ENCODE measurements around the gene ALX3. TPM values are rescaled to one million over a fixed set of nuclear protein-coding genes. Genes with fewer than 3 reads are reported as not detected.

ALX3 gene
- total RNA-seq, 1 donor from 2014 or later, result not detected

GRCh38 chr1:110050602-110051261 lies 19.7 kb downstream of the ALX3 start:
- H3K27me3 Mint-ChIP-seq (ENCODE audit: low read depth, unreplicated experiment), result no peaks in the 10 kb centered on the region
- Histone ChIP-seq H3K36me3 (ENCODE audit: insufficient read depth, low read length) (peaks cover 43% of the 10 kb centered on the region), H3K27ac (ENCODE audit: low read depth, low read length) (no peak overlapping the region), H3K27me3 (ENCODE audit: insufficient read depth, low read length) (no peaks in the 10 kb centered on the region), H3K79me2 (ENCODE audit: insufficient read depth, low read length) (no peaks in the 10 kb centered on the region), H3K9me3 (ENCODE audit: insufficient read depth, low read depth, low read length) (no peaks in the 10 kb centered on the region), H3K9ac (ENCODE audit: low read length) (no peak overlapping the region), H3K4me3 (ENCODE audit: insufficient read depth, low read depth, low read length) (no peak overlapping the region), H3K4me2 (ENCODE audit: low read length) (no peak overlapping the region), H2AFZ (ENCODE audit: low read depth, low read length) (no peak overlapping the region), H3K4me1 (ENCODE audit: insufficient read depth, low read length) (peaks cover 9% of the 10 kb centered on the region), H4K20me1 (ENCODE audit: insufficient read depth, low read length) (peaks cover 29% of the 10 kb centered on the region)
- no peak for TF ChIP-seq CTCF (IDR thresholded peaks at IDR 0.05; ENCODE audit: insufficient read depth, low read depth, low read length)
- TF ChIP-seq EZH2 (IDR thresholded peaks at IDR 0.05; ENCODE audit: insufficient read depth, low read length), result no peak
- FAIRE-seq (no peak), DNase-seq (ENCODE audit: low read depth) (no peak)
- peaks cover 34% of the 10 kb centered on the region for H3K36me3 Mint-ChIP-seq (ENCODE audit: low read depth, unreplicated experiment)
- peaks cover 26% of the 10 kb centered on the region for H3K4me1 Mint-ChIP-seq (ENCODE audit: low read depth, unreplicated experiment)
- H3K9me3 Mint-ChIP-seq (ENCODE audit: unreplicated experiment), result no peaks in the 10 kb centered on the region
- no peak overlapping the region for H3K4me3 Mint-ChIP-seq (ENCODE audit: unreplicated experiment)
- H3K27ac Mint-ChIP-seq (ENCODE audit: unreplicated experiment), result no peak overlapping the region

- H3K4me1 ChIP-seq (ENCODE audit: insufficient read depth, low read length), result peaks cover 2% of the 10 kb centered on the region
- H2AFZ ChIP-seq (ENCODE audit: low read depth, low read length), result no peak overlapping the region
- no peaks in the 10 kb centered on the region for H3K9me3 Mint-ChIP-seq (ENCODE audit: unreplicated experiment)
- TF ChIP-seq CTCF (IDR thresholded peaks at IDR 0.05; ENCODE audit: insufficient read depth, low read depth, low read length) (no peak), EZH2 (IDR thresholded peaks at IDR 0.05; ENCODE audit: insufficient read depth, low read length) (no peak)
- H3K9me3 ChIP-seq (ENCODE audit: insufficient read depth, low read depth, low read length), result no peaks in the 10 kb centered on the region
- H3K4me2 ChIP-seq (ENCODE audit: low read length), result no peak overlapping the region
- peaks cover 35% of the 10 kb centered on the region for H3K36me3 Mint-ChIP-seq (ENCODE audit: low read depth, unreplicated experiment)
- peaks cover 22% of the 10 kb centered on the region for H4K20me1 ChIP-seq (ENCODE audit: insufficient read depth, low read length)
- no peaks in the 10 kb centered on the region for H3K27me3 ChIP-seq (ENCODE audit: insufficient read depth, low read length)
- no peak for FAIRE-seq
- H3K4me3 ChIP-seq (ENCODE audit: insufficient read depth, low read depth, low read length), result no peak overlapping the region
- H3K79me2 ChIP-seq (ENCODE audit: insufficient read depth, low read length), result no peaks in the 10 kb centered on the region
- peaks cover 43% of the 10 kb centered on the region for H3K36me3 ChIP-seq (ENCODE audit: insufficient read depth, low read length)
- H3K4me1 Mint-ChIP-seq (ENCODE audit: low read depth, unreplicated experiment), result peaks cover 19% of the 10 kb centered on the region
- H3K9ac ChIP-seq (ENCODE audit: low read length), result no peak overlapping the region
- no peaks in the 10 kb centered on the region for H3K27me3 Mint-ChIP-seq (ENCODE audit: low read depth, unreplicated experiment)
- no peak overlapping the region for H3K27ac Mint-ChIP-seq (ENCODE audit: unreplicated experiment)
- no peak for DNase-seq (ENCODE audit: low read depth)
- H3K27ac ChIP-seq (ENCODE audit: low read depth, low read length), result no peak overlapping the region
- H3K4me3 Mint-ChIP-seq (ENCODE audit: unreplicated experiment), result no peak overlapping the region
Observed at GRCh38 chr1:110049801-110050601, 20.5 kb downstream of the ALX3 start.

Measured in astrocyte (in vitro differentiated cells and primary cell).